Endothelial cell (in vitro differentiated cells): ENCODE data around the gene SYNGR3. TPM values are rescaled to one million over a fixed set of nuclear protein-coding genes. Genes with fewer than 3 reads are reported as not detected.

Experiments
- DNase-seq: peaks from one replicate; pipeline ENCODE4 v3.0.0; 2021; ENCODE audit warnings: low spot score
- H3K27ac Mint-ChIP-seq: one replicate; pipeline ENCODE4 v1.8.0; 2021; ENCODE audit warnings: mixed read lengths, inconsistent platforms; ENCODE audit not compliant: unreplicated experiment
- H3K27me3 Mint-ChIP-seq: one replicate; pipeline ENCODE4 v1.8.0; 2021; ENCODE audit warnings: mild to moderate bottlenecking, moderate library complexity, mixed read lengths, inconsistent platforms; ENCODE audit not compliant: unreplicated experiment
- H3K36me3 Mint-ChIP-seq: one replicate; pipeline ENCODE4 v1.8.0; 2021; ENCODE audit warnings: mild to moderate bottlenecking, low read depth, mixed read lengths, inconsistent platforms; ENCODE audit not compliant: unreplicated experiment
- H3K4me1 Mint-ChIP-seq: one replicate; pipeline ENCODE4 v1.8.0; 2021; ENCODE audit warnings: mild to moderate bottlenecking, mixed read lengths, inconsistent platforms; ENCODE audit not compliant: unreplicated experiment
- H3K4me3 Mint-ChIP-seq: one replicate; pipeline ENCODE4 v1.8.0; 2021; ENCODE audit warnings: mild to moderate bottlenecking, mixed read lengths, inconsistent platforms; ENCODE audit not compliant: unreplicated experiment
- H3K9me3 Mint-ChIP-seq: one replicate; pipeline ENCODE4 v1.8.0; 2021; ENCODE audit warnings: mixed read lengths, inconsistent platforms; ENCODE audit not compliant: unreplicated experiment
- CTCF ChIP-seq: fragments of 200-600 bp; sonication (generic); IDR thresholded peaks from one replicate; pipeline ENCODE4 v1.5.0; 2021; ENCODE audit warnings: antibody characterized with exemption; ENCODE audit not compliant: unreplicated experiment
- total RNA-seq: library from RNA; stranded (reverse); fragmentation: NEBNext Ultra II Directional; extraction: Animal tissue kit (Norgen Biotek cat#: 25700); gene quantifications from one replicate; pipeline ENCODE4 v1.2.1, GENCODE V29; 2021; ENCODE audit not compliant: unreplicated experiment

Gene SYNGR3
- total RNA-seq, 1 donor from 2014 or later: 0.82 TPM

GRCh38 chr16:2042986-2043666 lies 53.4 kb downstream of the SYNGR3 start:
- no peak for TF ChIP-seq CTCF
- Mint-ChIP-seq H3K4me3 (no peak overlapping the region), H3K27ac (no peak overlapping the region), H3K9me3 (no peaks in the 10 kb centered on the region), H3K4me1 (peaks cover 6% of the 10 kb centered on the region), H3K36me3 (peaks cover 3% of the 10 kb centered on the region), H3K27me3 (peaks cover 5% of the 10 kb centered on the region)
- no peak for DNase-seq

Other genes with a start within 250 kb of the SYNGR3 start
- gene NME3, start 218.4 kb upstream of the SYNGR3 start, total RNA-seq: 33.3 TPM
- 25.4 TPM for gene EME2, start 217.2 kb upstream of the SYNGR3 start, total RNA-seq
- 62.7 TPM for gene MRPS34, start 216.8 kb upstream of the SYNGR3 start, total RNA-seq
- 52.9 TPM for gene SPSB3, start 207.4 kb upstream of the SYNGR3 start, total RNA-seq
- gene NUBP2, start 207.0 kb upstream of the SYNGR3 start, total RNA-seq: 49.8 TPM
- not detected for gene IGFALS, start 196.3 kb upstream of the SYNGR3 start, total RNA-seq
- 44.8 TPM for gene HAGH, start 163.1 kb upstream of the SYNGR3 start, total RNA-seq
- gene FAHD1, start 162.8 kb upstream of the SYNGR3 start, total RNA-seq: 23.1 TPM
- gene MEIOB, start 117.8 kb upstream of the SYNGR3 start, total RNA-seq: not detected
- gene HS3ST6, start 71.6 kb upstream of the SYNGR3 start, total RNA-seq: not detected
- gene MSRB1, start 46.8 kb upstream of the SYNGR3 start, total RNA-seq: 18.1 TPM
- gene RPL3L, start 35.3 kb upstream of the SYNGR3 start, total RNA-seq: not detected
- 122 TPM for gene NDUFB10, start 30.4 kb upstream of the SYNGR3 start, total RNA-seq
- 3,223 TPM for gene RPS2, start 25.1 kb upstream of the SYNGR3 start, total RNA-seq
- gene RNF151, start 23.1 kb upstream of the SYNGR3 start, total RNA-seq: not detected
- 25.0 TPM for gene TBL3, start 17.9 kb upstream of the SYNGR3 start, total RNA-seq
- 0.23 TPM for gene NOXO1, start 8.5 kb upstream of the SYNGR3 start, total RNA-seq
- 30.0 TPM for gene GFER, start 5.8 kb upstream of the SYNGR3 start, total RNA-seq
- 34.4 TPM for gene ZNF598, start 19.9 kb downstream of the SYNGR3 start, total RNA-seq
- gene NPW, start 29.8 kb downstream of the SYNGR3 start, total RNA-seq: 0.82 TPM
- gene NHERF2, start 36.9 kb downstream of the SYNGR3 start, total RNA-seq: 78.8 TPM
- gene NTHL1, start 57.9 kb downstream of the SYNGR3 start, total RNA-seq: 25.6 TPM
- gene TSC2, start 58.0 kb downstream of the SYNGR3 start, total RNA-seq: 180 TPM
- 70.0 TPM for gene PKD1, start 145.9 kb downstream of the SYNGR3 start, total RNA-seq
- gene RAB26, start 158.7 kb downstream of the SYNGR3 start, total RNA-seq: 1.9 TPM
- gene TRAF7, start 165.8 kb downstream of the SYNGR3 start, total RNA-seq: 190 TPM
- gene CASKIN1, start 206.6 kb downstream of the SYNGR3 start, total RNA-seq: 2.4 TPM
- 35.4 TPM for gene MLST8, start 215.5 kb downstream of the SYNGR3 start, total RNA-seq
- gene BRICD5, start 220.9 kb downstream of the SYNGR3 start, total RNA-seq: 21.1 TPM
- 31.5 TPM for gene PGP, start 224.9 kb downstream of the SYNGR3 start, total RNA-seq
- gene E4F1, start 233.6 kb downstream of the SYNGR3 start, total RNA-seq: 35.9 TPM
- gene DNASE1L2, start 246.5 kb downstream of the SYNGR3 start, total RNA-seq: 1.0 TPM